T-cell (primary cell): ENCODE measurements around the gene RMDN3. TPM values are rescaled to one million over a fixed set of nuclear protein-coding genes. Genes with fewer than 3 reads are reported as not detected.

Experiments used
- ATAC-seq, 4 experiments: fragments of 200-7000 bp in 3 of 4; fragments of 150-1000 bp in 1 of 4; cut with Tn5 transposase; replicated peaks in 1 of 4; 1 replicate in 3 of 4; 2 replicates in 1 of 4; pipeline ENCODE4 v1.10.0; 2021; ENCODE audit warnings: moderate library complexity in 3 of 4, mild to moderate bottlenecking in 2 of 4, moderate number of reproducible peaks in 1 of 4
- CTCF ChIA-PET, 2 donors: fragments of 300-600 bp; sonication (Branson Sonifier 250); formaldehyde crosslinking; loops; one replicate each; lab custom pipeline; 2022; ENCODE audit warnings: antibody characterized with exemption in 2 of 2; lab: Charles Lee
- POLR2A ChIA-PET, 2 donors: fragments of 300-600 bp; sonication (Branson Sonifier 250); formaldehyde crosslinking; loops; one replicate each; lab custom pipeline; 2022; ENCODE audit warnings: antibody characterized with exemption in 2 of 2; lab: Charles Lee
- DNase-seq, 35 experiments: peaks; one replicate each; pipeline versions ENCODE4 v3.0.0 to v3.0.0-alpha.2; 2013 to 2023
- H3K27ac ChIP-seq: one replicate; pipeline ENCODE4 v1.5.1; 2013; ENCODE audit warnings: low read length
- H3K27me3 ChIP-seq, 2 experiments: replicated peaks in 1 of 2; 1 replicate in 1 of 2; 2 replicates in 1 of 2; pipeline versions ENCODE4 v1.6.1 to v1.7.0; 2013; ENCODE audit warnings: low read length in 1 of 2, mixed read lengths in 1 of 2; ENCODE audit not compliant: control insufficient read depth in 2 of 2, insufficient read depth in 2 of 2; ENCODE audit errors: extremely low read depth in 1 of 2
- H3K36me3 ChIP-seq, 2 donors: 1 replicate in 1 of 2; 2 replicates in 1 of 2; pipeline versions ENCODE4 v1.6.1 to v1.7.0; 2013; ENCODE audit warnings: low read length in 1 of 2; ENCODE audit not compliant: control insufficient read depth in 2 of 2, insufficient read depth in 1 of 2; ENCODE audit errors: extremely low read depth in 1 of 2
- H3K4me1 ChIP-seq, 2 experiments: 1 replicate in 1 of 2; 2 replicates in 1 of 2; pipeline versions ENCODE4 v1.6.1 to v1.7.0; 2013; ENCODE audit warnings: low read length in 2 of 2, mixed read lengths in 1 of 2; ENCODE audit not compliant: insufficient read depth in 2 of 2, control insufficient read depth in 1 of 2; ENCODE audit errors: extremely low read depth in 1 of 2
- H3K4me3 ChIP-seq, 2 donors: 1 replicate in 1 of 2; 2 replicates in 1 of 2; pipeline versions ENCODE4 v1.5.1 to v1.7.0; 2013; ENCODE audit warnings: mild to moderate bottlenecking in 2 of 2, low read length in 1 of 2, moderate library complexity in 1 of 2; ENCODE audit not compliant: control insufficient read depth in 1 of 2; ENCODE audit errors: extremely low read depth in 1 of 2
- H3K9me3 ChIP-seq: 2 replicates; pipeline ENCODE4 v1.7.0; 2013
- H3K27ac Mint-ChIP-seq, 2 donors: one replicate each; pipeline ENCODE4 v1.8.0; 2020 to 2021; ENCODE audit warnings: mild to moderate bottlenecking in 2 of 2, mixed read lengths in 2 of 2
- H3K27me3 Mint-ChIP-seq, 2 donors: one replicate each; pipeline ENCODE4 v1.8.0; 2021 to 2022; ENCODE audit warnings: mixed read lengths in 2 of 2
- H3K36me3 Mint-ChIP-seq: one replicate; pipeline ENCODE4 v1.8.0; 2021; ENCODE audit warnings: mixed read lengths
- H3K4me1 Mint-ChIP-seq, 3 donors: one replicate each; pipeline ENCODE4 v1.8.0; 2020 to 2022; ENCODE audit warnings: mixed read lengths in 3 of 3, mild to moderate bottlenecking in 1 of 3
- H3K4me3 Mint-ChIP-seq, 3 donors: one replicate each; pipeline ENCODE4 v1.8.0; 2020 to 2022; ENCODE audit warnings: mild to moderate bottlenecking in 3 of 3, mixed read lengths in 3 of 3, moderate library complexity in 3 of 3
- H3K9me3 Mint-ChIP-seq, 3 donors: one replicate each; pipeline ENCODE4 v1.8.0; 2020 to 2022; ENCODE audit warnings: mixed read lengths in 3 of 3
- WGBS: methylation state at CpG from one replicate; pipeline ENCODE4 v1.1.5; 2013; ENCODE audit warnings: missing lambda C conversion rate; ENCODE audit not compliant: insufficient coverage; 5-methylcytosine and 5-hydroxymethylcytosine counted together
- total RNA-seq, 35 experiments: library from RNA in 6 of 35; stranded (reverse) in 6 of 35; fragments of 120-200 nt in 1 of 35; gene quantifications; one replicate each; pipeline versions ENCODE4 v1.2.1 to v1.2.4 and lab custom pipeline; 2013 to 2026

The RMDN3 gene
- total RNA-seq, 5 donors from 2014 or later (not counting 1 experiment from before 2014, with no cell fraction given): 23.9 to 32.3 (median 26.9) TPM

- no peaks in the 10 kb centered on the region for H3K4me1 ChIP-seq
- H3K27me3 ChIP-seq: no peaks in the 10 kb centered on the region
- no peaks in the 10 kb centered on the region for H3K9me3 ChIP-seq
- WGBS: 90% methylated on average over 2 of the region's 7 CpGs
- ChIA-PET POLR2A (interaction anchor here in 1 of 2 donors (0.7 kb wide), 1 partner anchor 109 kb away, joined by 11 read pairs; no protein-coding TSS in a partner anchor), CTCF (interaction anchor here in 1 of 2 donors (0.7 to 1.5 kb wide), 2 partner anchors 42 to 75 kb away, joined by 6 to 7 read pairs; no protein-coding TSS in a partner anchor)
- Mint-ChIP-seq H3K4me3 (no peak overlapping the region), H3K36me3 (no peaks in the 10 kb centered on the region), H3K9me3 (no peaks in the 10 kb centered on the region), H3K4me1 (no peaks in the 10 kb centered on the region), H3K27ac (no peak overlapping the region), H3K27me3 (no peaks in the 10 kb centered on the region)
- no peaks in the 10 kb centered on the region for H3K36me3 ChIP-seq
- DNase-seq: peak in 1 of 35 experiments; percentile 49
- no peak for ATAC-seq
- no peak overlapping the region for H3K27ac ChIP-seq
- H3K4me3 ChIP-seq: no peak overlapping the region
Observed at GRCh38 chr15:40702077-40702476, 53.0 kb downstream of the RMDN3 start.

DNA sequence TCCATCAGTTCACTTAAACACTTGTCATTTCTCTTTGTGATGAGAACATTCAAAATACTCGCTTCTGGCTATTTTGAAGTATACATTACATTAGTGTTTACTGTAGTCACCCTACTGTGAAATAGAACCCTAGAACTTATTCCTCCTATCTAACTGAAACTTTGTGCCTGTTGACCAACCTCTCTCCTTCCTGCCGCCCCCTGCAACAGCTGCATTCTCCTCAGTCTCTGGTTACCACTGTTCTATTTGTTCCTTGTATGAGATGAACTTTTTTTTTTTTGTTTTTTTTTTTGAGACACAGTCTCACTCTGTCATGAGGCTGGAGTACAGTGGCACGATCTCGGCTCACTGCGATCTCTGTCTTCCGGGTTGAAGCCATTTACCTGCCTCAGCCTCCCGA is 57.1 kb downstream of the RMDN3 start:
- Histone ChIP-seq H3K27me3 (no peaks in the 10 kb centered on the region), H3K4me3 (no peak overlapping the region), H3K9me3 (no peaks in the 10 kb centered on the region), H3K4me1 (peaks cover 9 to 23% of the 10 kb centered on the region in 2 experiments), H3K27ac (no peak overlapping the region), H3K36me3 (no peaks in the 10 kb centered on the region)
- DNase-seq (no peak), ATAC-seq (no peak)
- WGBS: no CpG with 5 or more reads among the region's 7 CpGs
- POLR2A ChIA-PET: interaction anchor here in 1 of 2 donors (0.7 kb wide), 1 partner anchor 47 kb away, joined by 5 read pairs; no protein-coding TSS in a partner anchor
- Mint-ChIP-seq H3K9me3 (no peaks in the 10 kb centered on the region), H3K27me3 (no peaks in the 10 kb centered on the region), H3K27ac (no peak overlapping the region), H3K4me1 (peaks cover 19 to 23% (median 21%) of the 10 kb centered on the region in 3 donors), H3K36me3 (peaks cover 3% of the 10 kb centered on the region), H3K4me3 (peak overlapping the region in 1 of 3 donors; percentile 37)
- CTCF ChIA-PET: interaction anchor here (0.7 to 1.0 kb wide), 2 partner anchors 54 to 160 kb away, joined by 3 to 5 read pairs; no protein-coding TSS in a partner anchor

GRCh38 chr15:40696228-40696627 is 58.8 kb downstream of the RMDN3 start:
- ChIA-PET POLR2A (interaction anchor here in 1 of 2 donors (0.6 kb wide), 1 partner anchor 1283 kb away, joined by 3 read pairs; no protein-coding TSS in a partner anchor), CTCF (interaction anchor here in 1 of 2 donors (2.5 kb wide), 1 partner anchor 131 kb away, joined by 11 read pairs; the partner anchor contains the start of gene CCDC32)
- peaks cover 3% of the 10 kb centered on the region for H3K36me3 Mint-ChIP-seq
- DNase-seq: no peak
- H3K4me1 ChIP-seq: peaks cover 9 to 23% of the 10 kb centered on the region in 2 experiments
- WGBS: 78% methylated on average over 7 of the region's 11 CpGs
- H3K9me3 ChIP-seq: no peaks in the 10 kb centered on the region
- H3K4me1 Mint-ChIP-seq: peaks cover 19 to 27% (median 23%) of the 10 kb centered on the region in 3 donors
- H3K27me3 ChIP-seq: no peaks in the 10 kb centered on the region
- no peak overlapping the region for H3K4me3 ChIP-seq
- H3K9me3 Mint-ChIP-seq: no peaks in the 10 kb centered on the region
- peak overlapping the region; percentile 98 to 100 (median 99) for H3K4me3 Mint-ChIP-seq
- peaks cover 0 to 10% of the 10 kb centered on the region in 2 donors for H3K36me3 ChIP-seq
- H3K27ac ChIP-seq: no peak overlapping the region
- no peak overlapping the region for H3K27ac Mint-ChIP-seq
- no peaks in the 10 kb centered on the region for H3K27me3 Mint-ChIP-seq
- no peak for ATAC-seq

DNA sequence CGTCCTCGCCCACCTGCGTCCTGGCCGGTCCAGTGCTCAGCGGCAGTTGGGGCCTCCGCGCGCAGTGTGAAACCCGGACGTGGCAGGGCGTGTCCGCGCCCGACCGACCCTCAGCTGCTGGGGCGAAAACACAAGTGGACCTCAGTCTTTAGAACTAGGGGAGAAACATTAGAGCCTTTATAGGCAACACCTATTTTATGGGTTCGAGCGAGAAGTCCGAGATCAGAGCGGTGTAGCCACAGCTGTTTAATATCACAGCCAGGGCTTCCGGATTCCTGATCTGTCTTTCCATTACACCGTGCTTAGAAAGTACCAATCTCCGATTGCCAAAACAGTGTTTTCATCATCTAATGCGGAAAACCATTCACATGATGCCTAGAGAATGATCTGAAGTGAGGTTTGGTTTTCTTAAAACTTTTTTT is 59.6 kb downstream of the RMDN3 start:
- Histone ChIP-seq H3K9me3 (no peaks in the 10 kb centered on the region), H3K4me3 (peak overlapping the region; percentile 96 to 97), H3K27ac (no peak overlapping the region), H3K27me3 (no peaks in the 10 kb centered on the region), H3K36me3 (peaks cover 0 to 10% of the 10 kb centered on the region in 2 donors), H3K4me1 (peaks cover 9 to 23% of the 10 kb centered on the region in 2 experiments)
- ChIA-PET POLR2A (interaction anchor here in 1 of 2 donors (0.6 to 1.7 kb wide), 4 partner anchors 48 to 241 kb away, joined by 3 to 7 read pairs (median 5); partner anchors contain the start of genes CCDC32 and RPUSD2), CTCF (interaction anchor here in 1 of 2 donors (0.6 to 2.5 kb wide), 8 partner anchors 16 to 200 kb away, joined by 3 to 18 read pairs (median 6); partner anchors contain the start of genes CCDC32, RPUSD2 and VPS18)
- Mint-ChIP-seq H3K27me3 (no peaks in the 10 kb centered on the region), H3K9me3 (no peaks in the 10 kb centered on the region), H3K27ac (peak overlapping the region in 1 of 2 donors; percentile 76), H3K4me1 (peaks cover 19 to 27% (median 23%) of the 10 kb centered on the region in 3 donors), H3K4me3 (peak overlapping the region; percentile 98 to 100 (median 99)), H3K36me3 (peaks cover 3% of the 10 kb centered on the region)
- peak in 2 of 4 experiments; percentile 1 to 14 for ATAC-seq
- peak in 2 of 35 experiments; percentile 10 to 38 for DNase-seq
- WGBS: 0% methylated on average over 20 of the region's 24 CpGs

DNA sequence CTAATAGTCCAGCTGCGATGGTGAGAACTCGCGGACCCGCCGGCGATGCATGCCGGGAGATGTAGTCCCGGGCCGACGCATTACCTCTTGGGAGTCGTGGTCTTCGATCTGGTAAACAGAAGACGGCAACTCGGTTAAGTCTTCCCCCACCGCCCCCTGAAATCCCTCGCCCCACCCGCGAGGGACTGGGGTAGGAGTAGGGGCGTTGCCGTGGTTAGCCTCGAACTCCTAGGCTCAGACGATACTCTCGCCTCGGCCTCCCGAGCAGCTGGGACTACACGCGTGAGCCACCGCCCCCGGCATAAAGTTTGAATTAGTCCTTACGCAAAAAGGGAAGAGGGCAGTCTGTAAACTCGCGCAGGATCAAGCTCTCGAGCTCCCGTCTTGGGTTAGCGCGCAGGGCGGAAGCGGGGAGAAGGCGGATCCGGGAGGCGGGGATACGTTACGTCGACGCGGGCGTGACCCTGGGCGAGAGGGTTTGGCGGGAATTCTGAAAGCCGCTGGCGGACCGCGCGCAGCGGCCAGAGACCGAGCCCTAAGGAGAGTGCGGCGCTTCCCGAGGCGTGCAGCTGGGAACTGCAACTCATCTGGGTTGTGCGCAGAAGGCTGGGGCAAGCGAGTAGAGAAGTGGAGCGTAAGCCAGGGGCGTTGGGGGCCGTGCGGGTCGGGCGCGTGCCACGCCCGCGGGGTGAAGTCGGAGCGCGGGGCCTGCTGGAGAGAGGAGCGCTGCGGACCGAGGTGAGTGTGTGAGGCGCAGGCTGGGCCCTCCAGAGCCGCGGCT is 60.2 kb downstream of the RMDN3 start, which contains the start of gene RAD51:
Gene RAD51, plus strand, starts transcription at position 487 of the 781 bp plus-strand sequence. CDS start 3,585 bp downstream, outside the sequence.
- Histone ChIP-seq H3K9me3 (no peaks in the 10 kb centered on the region), H3K27ac (peak within 1 kb of the TSS; percentile 99), H3K36me3 (peaks cover 0 to 10% of the 10 kb centered on the region in 2 donors), H3K27me3 (no peaks in the 10 kb centered on the region), H3K4me3 (peak within 1 kb of the TSS; percentile 96 to 97), H3K4me1 (peaks cover 9 to 23% of the 10 kb centered on the region in 2 experiments)
- WGBS: under 1% methylated on average over 72 of the region's 81 CpGs
- peak within 1 kb of the TSS; percentile 98 to 100 (median 99) for H3K4me3 Mint-ChIP-seq
- ChIA-PET POLR2A (interaction anchor here in 1 of 2 donors (0.6 to 1.7 kb wide), 5 partner anchors 49 to 240 kb away, joined by 3 to 7 read pairs (median 4); partner anchors contain the start of genes CCDC32, RPUSD2 and ZFYVE19), CTCF (interaction anchor here (0.5 to 2.5 kb wide), 14 partner anchors 13 to 201 kb away, joined by 3 to 18 read pairs (median 4); partner anchors contain the start of genes CCDC32 (in 1 of the 2), RPUSD2 (in 1 of the 2) and VPS18 (in 1 of the 2))
- peaks cover 3% of the 10 kb centered on the region for H3K36me3 Mint-ChIP-seq
- H3K4me1 Mint-ChIP-seq: peaks cover 19 to 27% (median 23%) of the 10 kb centered on the region in 3 donors
- ATAC-seq: peak; percentile 95 to 96 (median 96)
- H3K27ac Mint-ChIP-seq: peak within 1 kb of the TSS; percentile 96 to 100
- no peaks in the 10 kb centered on the region for H3K9me3 Mint-ChIP-seq
- peak; percentile 82 to 95 (median 91) for DNase-seq
- H3K27me3 Mint-ChIP-seq: no peaks in the 10 kb centered on the region
